HG03439 (cell line): Measurements from ENCODE around the gene TTC28.
"Not testable (repeated sequence)": the region's sequence is repeated elsewhere in the genome, so short reads cannot be mapped to it uniquely, and the experiment has no call there.

ENCODE experiments used
- ATAC-seq: cut with Tn5 transposase; IDR thresholded peaks from one replicate; pipeline ENCODE4 v1.9.1; 2021; ENCODE audit warnings: mild to moderate bottlenecking, moderate library complexity; ENCODE audit not compliant: unreplicated experiment

TTC28 gene

GRCh38 chr22:28169314-28169713 is 510.3 kb downstream of the TTC28 start:
- ATAC-seq: not testable (repeated sequence)

- ATAC-seq: no peak
These were observed 523.8 kb downstream of the TTC28 start for GRCh38 chr22:28155808-28156207.

- no peak for ATAC-seq
These were observed 524.8 kb downstream of the TTC28 start for GRCh38 chr22:28154861-28155260.

- no peak for ATAC-seq
These were observed 528.4 kb downstream of the TTC28 start for GRCh38 chr22:28151151-28151816.

- ATAC-seq: no peak
These were observed 530.7 kb downstream of the TTC28 start for GRCh38 chr22:28148816-28149465.

- no peak for ATAC-seq
These were observed 532.2 kb downstream of the TTC28 start for GRCh38 chr22:28147401-28147800.

- ATAC-seq: no peak
These were observed 533.0 kb downstream of the TTC28 start for GRCh38 chr22:28146401-28147314.

DNA sequence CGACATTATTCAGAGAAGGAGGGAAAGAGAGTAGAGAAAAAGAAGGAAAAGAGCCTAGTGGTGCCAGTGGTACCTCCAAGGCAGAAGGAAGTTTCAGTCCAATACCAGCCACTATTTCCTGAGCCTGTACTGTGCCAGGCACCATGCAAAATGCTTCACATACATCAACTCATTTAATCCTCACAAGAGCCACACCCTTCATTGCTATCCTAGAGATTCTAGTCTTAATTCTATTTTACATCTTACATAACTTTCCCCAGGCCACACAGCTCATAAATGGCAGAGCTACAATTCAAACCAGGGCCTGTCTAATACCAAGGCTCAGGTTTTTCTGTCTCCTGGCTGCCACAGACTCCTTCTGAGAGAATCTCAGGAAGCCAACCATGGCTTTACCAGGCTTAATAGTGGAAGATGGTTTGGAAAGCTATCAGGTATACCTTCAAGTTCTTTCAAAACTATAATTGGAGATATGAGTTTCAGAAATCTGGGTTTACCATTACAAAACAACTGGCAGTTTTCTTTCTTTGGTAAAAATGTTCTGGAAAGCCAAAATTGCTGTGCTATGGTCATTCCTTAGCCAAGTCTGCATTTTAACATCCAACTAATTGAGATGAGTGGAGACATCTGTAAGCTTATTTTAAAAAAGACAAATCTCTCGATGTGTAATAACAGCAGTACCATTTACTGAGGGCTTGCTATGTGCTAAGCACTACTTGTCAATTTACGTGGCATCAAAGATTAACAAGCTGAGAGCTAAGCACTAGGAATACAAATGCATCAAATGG is 535.5 kb downstream of the TTC28 start:
- ATAC-seq: no peak

- no peak for ATAC-seq
These were observed 536.3 kb downstream of the TTC28 start for GRCh38 chr22:28143241-28143865.

DNA sequence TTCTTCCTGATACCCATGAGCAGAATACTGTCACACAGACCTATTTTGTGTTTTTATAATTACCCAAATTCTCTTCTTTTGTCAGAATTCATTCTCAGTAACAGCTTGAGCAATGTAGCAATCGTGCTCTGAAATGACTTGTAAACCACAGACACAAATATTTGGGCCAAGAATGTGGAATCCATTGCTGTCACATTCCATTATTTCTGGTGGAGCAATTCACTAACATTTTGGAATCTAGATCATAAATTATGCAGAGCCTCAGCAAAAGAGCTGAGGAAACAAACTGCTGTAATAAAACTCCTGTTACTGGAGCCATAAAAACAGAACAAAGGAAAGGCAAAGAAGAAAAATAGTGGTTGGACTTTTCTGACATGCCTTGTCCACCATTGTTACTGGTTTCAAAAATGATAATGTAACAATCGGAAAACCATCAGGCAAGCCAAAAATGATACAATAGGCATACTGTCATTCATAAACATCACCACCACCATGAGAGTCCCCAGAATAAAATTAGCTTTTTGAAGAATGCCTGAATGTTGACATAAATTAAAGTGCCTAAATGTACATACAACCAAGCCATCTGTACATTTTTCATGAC is 537.2 kb downstream of the TTC28 start:
- no peak for ATAC-seq

GRCh38 chr22:28141614-28142013 is 538.0 kb downstream of the TTC28 start:
- ATAC-seq: no peak

- ATAC-seq: no peak
These were observed 539.7 kb downstream of the TTC28 start for GRCh38 chr22:28139961-28140360.

DNA sequence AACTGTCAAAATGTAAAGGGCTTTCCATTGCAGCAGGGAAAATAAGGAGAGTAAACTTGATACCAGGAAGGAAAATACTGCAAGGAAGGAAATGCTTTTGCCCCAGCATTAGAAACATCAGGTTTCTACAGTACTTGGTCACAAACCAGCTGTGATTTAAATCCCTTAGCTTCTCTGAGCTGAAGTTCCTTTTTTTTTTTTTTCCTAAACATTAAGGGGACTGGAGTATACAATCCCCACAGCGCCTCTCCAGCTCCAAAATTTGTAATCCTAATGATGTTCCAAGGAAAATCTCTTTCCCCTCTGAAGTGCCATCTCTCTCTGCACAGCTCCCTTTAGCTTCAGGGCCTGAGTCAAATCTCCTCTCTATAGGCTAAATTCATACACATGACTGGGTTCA is 540.1 kb downstream of the TTC28 start:
- ATAC-seq: no peak

- no peak for ATAC-seq
These were observed 542.6 kb downstream of the TTC28 start for GRCh38 chr22:28137036-28137435.

- no peak for ATAC-seq
These were observed 547.2 kb downstream of the TTC28 start for GRCh38 chr22:28132466-28132865.

GRCh38 chr22:28129319-28129962 is 550.2 kb downstream of the TTC28 start:
- ATAC-seq: no peak

DNA sequence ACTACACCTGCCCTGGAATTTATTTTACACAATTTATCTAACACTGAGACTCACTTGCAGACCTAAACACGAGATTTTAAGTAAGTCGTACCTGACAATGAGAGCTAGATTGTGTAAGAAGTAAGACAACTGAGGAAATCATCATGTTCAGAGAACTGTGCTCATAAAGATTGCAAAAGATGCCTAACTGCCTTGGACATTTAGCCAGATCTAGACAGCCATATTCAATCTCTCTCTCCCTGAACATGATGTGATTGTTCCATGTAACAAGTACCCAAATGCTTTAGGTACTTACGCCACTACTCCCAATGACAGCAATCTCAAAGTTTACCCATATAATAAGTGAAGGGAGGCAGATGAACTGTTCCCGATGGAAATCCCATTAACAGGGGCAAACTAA is 550.8 kb downstream of the TTC28 start:
- no peak for ATAC-seq

DNA sequence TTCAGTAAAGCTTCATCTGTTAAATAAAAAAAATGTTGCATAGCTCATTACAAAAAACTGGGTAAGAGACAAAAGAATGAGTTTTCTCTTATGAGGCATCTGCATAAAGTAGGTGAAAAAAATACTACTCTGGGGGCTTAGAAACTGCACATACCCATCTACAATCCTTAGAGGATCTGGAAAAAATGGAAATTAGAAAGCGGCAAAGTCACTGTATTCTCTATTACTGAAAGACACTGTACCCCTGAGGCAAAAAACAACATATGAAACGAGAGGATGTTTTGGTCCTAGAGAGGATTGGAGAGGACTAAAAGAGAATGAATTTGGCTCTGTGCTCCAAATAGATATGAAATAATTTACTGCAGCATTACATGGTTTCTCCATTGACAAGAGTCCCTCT is 553.8 kb downstream of the TTC28 start:
- no peak for ATAC-seq

DNA sequence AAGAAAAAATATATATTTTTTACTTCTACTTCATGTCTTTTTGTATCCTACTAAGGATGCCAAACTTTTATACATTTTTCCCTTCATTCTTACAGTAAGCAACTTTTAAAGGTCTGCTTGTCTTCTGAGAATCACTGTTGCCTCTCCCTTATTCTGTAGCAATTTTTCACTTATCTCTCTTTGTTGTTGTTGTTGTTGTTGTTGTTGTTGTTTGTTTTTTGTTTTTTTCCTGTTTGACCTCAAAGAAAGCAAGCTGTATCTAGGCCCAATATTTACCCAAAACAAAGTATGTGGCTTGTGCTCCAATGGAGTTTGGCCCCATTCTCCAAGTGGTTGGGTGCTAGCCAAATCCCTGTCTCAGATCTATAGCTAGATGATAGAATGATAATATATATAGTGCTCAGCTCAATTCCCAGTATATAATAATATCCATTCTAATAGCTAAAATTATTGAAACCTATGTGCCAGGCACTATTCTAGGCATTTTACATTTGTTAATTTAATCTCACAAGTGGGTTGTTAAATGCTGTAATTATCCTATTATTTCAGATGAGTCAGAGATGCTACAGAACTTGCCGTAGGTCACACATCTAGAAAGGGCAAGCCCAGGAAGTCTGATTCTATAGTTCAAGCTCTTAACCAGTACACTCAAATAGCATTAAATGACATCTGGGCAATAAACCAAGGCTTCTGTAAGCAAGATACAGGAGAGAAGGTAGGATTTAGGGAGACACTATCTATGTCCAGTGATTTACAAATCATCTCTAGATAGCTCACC is 555.5 kb downstream of the TTC28 start:
- ATAC-seq: no peak
